Measurements from ENCODE around the gene ARHGAP25.

The ARHGAP25 gene

DNA sequence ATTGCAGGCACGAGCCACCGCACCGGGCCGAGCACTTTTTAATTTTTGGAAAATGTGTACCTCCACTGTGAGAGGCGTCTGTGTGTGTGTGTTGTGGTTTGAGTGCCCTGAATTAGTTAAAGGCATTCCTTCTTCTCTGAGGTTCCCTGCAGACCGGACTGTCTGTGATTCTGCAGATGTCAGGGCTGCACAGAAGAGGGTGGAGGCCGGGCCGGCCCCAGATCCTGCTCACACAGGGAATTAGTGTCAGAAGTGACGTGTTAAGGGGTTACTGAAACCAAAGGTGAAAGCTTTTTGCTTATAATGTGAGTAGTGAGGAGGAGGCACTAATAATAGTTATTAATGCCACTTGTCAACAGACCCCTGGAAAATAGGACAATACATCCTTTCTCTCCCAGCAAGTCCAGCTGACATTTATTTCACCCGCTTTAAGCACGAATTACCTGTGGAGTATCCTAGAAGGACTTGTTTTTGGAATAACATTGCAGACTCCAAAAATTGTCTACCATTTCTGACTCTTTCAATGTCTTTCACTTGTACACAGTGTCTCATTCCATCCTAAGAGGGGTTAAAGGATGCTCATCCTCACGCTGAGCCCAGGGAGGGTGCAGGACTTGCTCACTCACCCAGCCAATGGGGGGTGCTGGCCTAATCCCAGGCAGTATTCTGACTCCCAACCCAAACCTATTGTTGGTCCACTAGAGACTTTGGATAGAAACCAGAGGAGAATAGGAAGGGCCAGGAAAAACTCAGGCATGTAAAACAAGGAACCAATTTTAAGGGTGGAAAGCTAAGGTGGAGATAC lies 16.2 kb downstream of the ARHGAP25 start:
- H3K9me3 Mint-ChIP-seq, result no peaks in the 10 kb centered on the region
- TF ChIP-seq, protein P1, sequence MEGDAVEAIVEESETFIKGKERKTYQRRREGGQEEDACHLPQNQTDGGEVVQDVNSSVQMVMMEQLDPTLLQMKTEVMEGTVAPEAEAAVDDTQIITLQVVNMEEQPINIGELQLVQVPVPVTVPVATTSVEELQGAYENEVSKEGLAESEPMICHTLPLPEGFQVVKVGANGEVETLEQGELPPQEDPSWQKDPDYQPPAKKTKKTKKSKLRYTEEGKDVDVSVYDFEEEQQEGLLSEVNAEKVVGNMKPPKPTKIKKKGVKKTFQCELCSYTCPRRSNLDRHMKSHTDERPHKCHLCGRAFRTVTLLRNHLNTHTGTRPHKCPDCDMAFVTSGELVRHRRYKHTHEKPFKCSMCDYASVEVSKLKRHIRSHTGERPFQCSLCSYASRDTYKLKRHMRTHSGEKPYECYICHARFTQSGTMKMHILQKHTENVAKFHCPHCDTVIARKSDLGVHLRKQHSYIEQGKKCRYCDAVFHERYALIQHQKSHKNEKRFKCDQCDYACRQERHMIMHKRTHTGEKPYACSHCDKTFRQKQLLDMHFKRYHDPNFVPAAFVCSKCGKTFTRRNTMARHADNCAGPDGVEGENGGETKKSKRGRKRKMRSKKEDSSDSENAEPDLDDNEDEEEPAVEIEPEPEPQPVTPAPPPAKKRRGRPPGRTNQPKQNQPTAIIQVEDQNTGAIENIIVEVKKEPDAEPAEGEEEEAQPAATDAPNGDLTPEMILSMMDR (IDR thresholded peaks at IDR 0.05; ENCODE audit: unreplicated experiment in 3 of 3), result no peak
- no peak overlapping the region for H3K4me3 Mint-ChIP-seq
- H3K27ac Mint-ChIP-seq, result no peak overlapping the region
- H3K27me3 Mint-ChIP-seq (ENCODE audit: low read depth), result no peaks in the 10 kb centered on the region
- peaks cover 14% of the 10 kb centered on the region for H3K4me1 Mint-ChIP-seq
- no peaks in the 10 kb centered on the region for H3K36me3 Mint-ChIP-seq (ENCODE audit: low read depth)

DNA sequence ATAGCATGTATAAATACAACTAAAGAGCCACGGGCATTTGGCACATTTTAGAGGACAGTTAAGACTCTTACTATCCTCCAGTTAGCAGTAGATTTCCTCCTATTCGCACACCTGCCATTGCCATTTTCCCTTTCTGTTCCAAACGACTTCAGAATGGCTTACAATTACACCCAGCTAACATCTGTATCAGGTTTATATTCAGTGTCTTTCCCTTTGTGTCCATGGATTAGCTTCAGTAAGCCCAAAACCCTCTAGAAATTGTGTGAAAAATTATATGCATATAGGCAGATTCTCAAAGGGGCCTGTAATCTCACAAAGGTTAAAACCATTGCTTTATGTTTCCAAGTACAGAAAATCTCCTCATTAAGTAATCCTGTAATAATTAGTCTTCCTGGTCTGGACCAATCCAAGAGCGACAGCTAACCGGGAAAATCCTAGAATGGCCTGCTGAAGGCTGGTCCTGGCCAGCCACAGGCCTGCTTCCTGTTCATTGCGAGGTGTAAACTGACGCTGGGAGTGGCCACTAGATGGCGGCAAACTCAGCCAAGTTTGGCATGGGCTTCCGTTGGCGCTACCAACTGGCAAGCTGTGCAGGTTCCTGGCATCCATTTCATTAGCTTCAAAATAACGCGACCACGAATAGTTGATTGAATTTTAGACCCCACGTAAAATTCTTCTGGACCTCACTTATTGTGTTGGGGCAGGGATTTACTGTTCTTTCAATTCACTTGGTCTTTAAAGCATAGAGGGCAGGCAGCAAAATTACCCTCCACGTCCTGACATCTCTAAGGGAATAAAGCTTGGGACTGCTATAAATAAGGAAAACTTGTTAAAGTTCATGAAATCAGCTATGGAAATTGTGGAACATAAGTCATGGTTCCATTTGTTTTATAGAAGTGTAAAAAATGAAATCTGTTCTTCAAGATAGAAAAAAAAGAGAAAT lies 17.1 kb downstream of the ARHGAP25 start:
- TF ChIP-seq, protein P1 (IDR thresholded peaks at IDR 0.05; ENCODE audit: unreplicated experiment in 3 of 3), result peak; percentile 93 to 95 (median 94)
- no peak overlapping the region for H3K4me3 Mint-ChIP-seq
- peaks cover 5% of the 10 kb centered on the region for H3K9me3 Mint-ChIP-seq
- peaks cover 14% of the 10 kb centered on the region for H3K4me1 Mint-ChIP-seq
- H3K27ac Mint-ChIP-seq, result no peak overlapping the region
- H3K36me3 Mint-ChIP-seq (ENCODE audit: low read depth), result peaks cover 3% of the 10 kb centered on the region
- no peaks in the 10 kb centered on the region for H3K27me3 Mint-ChIP-seq (ENCODE audit: low read depth)

DNA sequence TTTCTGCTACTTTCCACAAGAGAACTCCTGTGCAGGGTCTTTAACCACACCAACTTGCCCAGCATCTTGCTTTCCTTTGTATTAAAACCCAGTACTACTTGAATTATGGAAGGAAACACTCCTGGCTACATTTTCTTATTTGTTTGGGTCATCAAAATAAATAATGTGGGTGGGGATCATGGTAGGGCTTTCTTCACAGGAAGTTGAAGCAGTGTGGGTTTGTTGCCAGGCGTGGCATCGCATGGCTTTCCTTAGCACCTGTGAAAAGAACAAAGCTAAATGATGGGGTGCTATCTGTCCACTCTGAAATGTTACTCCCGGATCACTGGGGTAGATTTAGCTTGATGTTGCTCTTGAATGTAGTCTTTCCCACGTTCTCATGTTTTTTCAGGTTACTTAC lies 18.7 kb downstream of the ARHGAP25 start:
- H3K4me3 Mint-ChIP-seq, result no peak overlapping the region
- TF ChIP-seq, protein P1 (IDR thresholded peaks at IDR 0.05; ENCODE audit: unreplicated experiment in 3 of 3), result no peak
- peaks cover 14% of the 10 kb centered on the region for H3K4me1 Mint-ChIP-seq
- H3K27ac Mint-ChIP-seq, result no peak overlapping the region
- no peaks in the 10 kb centered on the region for H3K27me3 Mint-ChIP-seq (ENCODE audit: low read depth)
- H3K9me3 Mint-ChIP-seq, result peaks cover 14% of the 10 kb centered on the region
- peaks cover 5% of the 10 kb centered on the region for H3K36me3 Mint-ChIP-seq (ENCODE audit: low read depth)

DNA sequence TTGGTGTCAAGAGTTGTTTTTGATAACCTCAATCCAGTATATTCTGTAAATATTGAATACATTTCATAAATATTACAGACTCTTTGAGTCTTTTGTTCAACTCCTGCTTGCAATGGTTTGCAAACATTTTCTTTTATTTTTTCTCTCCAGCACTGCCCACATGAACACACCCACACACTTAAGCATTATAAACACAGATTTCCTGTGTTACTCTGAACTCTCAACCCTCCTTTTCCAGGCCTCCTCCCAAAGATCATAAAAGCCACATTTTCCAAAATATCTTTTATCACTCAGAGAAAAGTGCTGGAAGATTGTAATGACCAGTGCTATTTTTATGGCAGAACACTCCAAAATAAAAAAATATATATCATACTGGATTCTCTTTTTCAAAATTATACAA lies 20.5 kb downstream of the ARHGAP25 start:
- H3K4me3 Mint-ChIP-seq, result peak overlapping the region in 1 of 3 experiments; percentile 7
- no peaks in the 10 kb centered on the region for H3K27me3 Mint-ChIP-seq (ENCODE audit: low read depth)
- peaks cover 5% of the 10 kb centered on the region for H3K36me3 Mint-ChIP-seq (ENCODE audit: low read depth)
- TF ChIP-seq, protein P1 (IDR thresholded peaks at IDR 0.05; ENCODE audit: unreplicated experiment in 3 of 3), result no peak
- H3K9me3 Mint-ChIP-seq, result peaks cover 21% of the 10 kb centered on the region
- H3K27ac Mint-ChIP-seq, result peak overlapping the region; percentile 67 to 78 (median 75)
- H3K4me1 Mint-ChIP-seq, result peaks cover 14% of the 10 kb centered on the region

DNA sequence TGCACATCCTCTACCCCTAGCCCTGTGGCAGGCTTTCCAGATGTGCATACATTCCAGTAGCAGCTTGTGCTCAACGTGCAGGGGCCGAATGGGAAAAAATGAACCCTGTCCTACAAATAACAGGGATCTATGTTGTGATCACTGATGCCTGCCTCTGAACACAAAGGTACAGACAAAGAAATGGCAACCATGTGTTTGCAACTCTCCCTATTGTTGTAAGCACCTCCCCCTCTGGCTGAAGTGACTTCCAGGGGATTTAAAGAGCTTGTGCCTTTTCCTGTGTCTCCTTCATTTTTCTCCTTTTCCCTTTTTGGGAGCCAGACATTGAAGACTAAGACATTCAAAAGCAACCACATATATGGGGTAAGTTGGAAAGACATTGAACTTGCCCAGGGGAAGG lies 21.6 kb downstream of the ARHGAP25 start:
- peaks cover 14% of the 10 kb centered on the region for H3K4me1 Mint-ChIP-seq
- peaks cover 21% of the 10 kb centered on the region for H3K9me3 Mint-ChIP-seq
- H3K36me3 Mint-ChIP-seq (ENCODE audit: low read depth), result peaks cover 5% of the 10 kb centered on the region
- no peak overlapping the region for H3K4me3 Mint-ChIP-seq
- no peaks in the 10 kb centered on the region for H3K27me3 Mint-ChIP-seq (ENCODE audit: low read depth)
- TF ChIP-seq, protein P1 (IDR thresholded peaks at IDR 0.05; ENCODE audit: unreplicated experiment in 3 of 3), result no peak
- no peak overlapping the region for H3K27ac Mint-ChIP-seq
